SH-SY5Y (cell line): ENCODE results near the gene MRPL55.

Source experiments
- GATA2 ChIP-seq: IDR thresholded peaks from 2 replicates; pipeline ENCODE4 v1.6.1; 2011; ENCODE audit warnings: mild to moderate bottlenecking, low read depth, low read length
- GATA3 ChIP-seq: IDR thresholded peaks from 2 replicates; pipeline ENCODE4 v1.6.1; 2011; ENCODE audit warnings: low read depth, mild to moderate bottlenecking, low read length, moderate library complexity

GRCh38 chr1:228105996-228106799, 2.9 kb downstream of the MRPL55 start:
- no peak for TF ChIP-seq GATA3
- TF ChIP-seq GATA2, result no peak
